ENCODE results near the gene ZFP2. TPM values are rescaled to one million over a fixed set of nuclear protein-coding genes. Genes with fewer than 3 reads are reported as not detected.
A peak's percentile ranks its signal among the peaks of the same experiment; 100 is the strongest.

ZFP2 gene
- total RNA-seq, 1 donor from 2014 or later = 0.48 TPM

- no peak overlapping the region for H3K4me3 Mint-ChIP-seq (ENCODE audit: unreplicated experiment)
- FAIRE-seq (peak; percentile 50), DNase-seq (ENCODE audit: low read depth) (no peak)
- TF ChIP-seq, protein P1, sequence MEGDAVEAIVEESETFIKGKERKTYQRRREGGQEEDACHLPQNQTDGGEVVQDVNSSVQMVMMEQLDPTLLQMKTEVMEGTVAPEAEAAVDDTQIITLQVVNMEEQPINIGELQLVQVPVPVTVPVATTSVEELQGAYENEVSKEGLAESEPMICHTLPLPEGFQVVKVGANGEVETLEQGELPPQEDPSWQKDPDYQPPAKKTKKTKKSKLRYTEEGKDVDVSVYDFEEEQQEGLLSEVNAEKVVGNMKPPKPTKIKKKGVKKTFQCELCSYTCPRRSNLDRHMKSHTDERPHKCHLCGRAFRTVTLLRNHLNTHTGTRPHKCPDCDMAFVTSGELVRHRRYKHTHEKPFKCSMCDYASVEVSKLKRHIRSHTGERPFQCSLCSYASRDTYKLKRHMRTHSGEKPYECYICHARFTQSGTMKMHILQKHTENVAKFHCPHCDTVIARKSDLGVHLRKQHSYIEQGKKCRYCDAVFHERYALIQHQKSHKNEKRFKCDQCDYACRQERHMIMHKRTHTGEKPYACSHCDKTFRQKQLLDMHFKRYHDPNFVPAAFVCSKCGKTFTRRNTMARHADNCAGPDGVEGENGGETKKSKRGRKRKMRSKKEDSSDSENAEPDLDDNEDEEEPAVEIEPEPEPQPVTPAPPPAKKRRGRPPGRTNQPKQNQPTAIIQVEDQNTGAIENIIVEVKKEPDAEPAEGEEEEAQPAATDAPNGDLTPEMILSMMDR (IDR thresholded peaks at IDR 0.05; ENCODE audit: insufficient read depth, low read depth, low read length) = no peak
- no peak for TF ChIP-seq EZH2 (IDR thresholded peaks at IDR 0.05; ENCODE audit: insufficient read depth, low read length)
- H3K4me2 ChIP-seq (ENCODE audit: low read length) = no peak overlapping the region
- no peaks in the 10 kb centered on the region for H3K27me3 ChIP-seq (ENCODE audit: insufficient read depth, low read length)
- peaks cover 45% of the 10 kb centered on the region for H3K9me3 ChIP-seq (ENCODE audit: insufficient read depth, low read depth, low read length)
- no peak overlapping the region for H2AFZ ChIP-seq (ENCODE audit: low read depth, low read length)
- H3K36me3 ChIP-seq (ENCODE audit: insufficient read depth, low read length) = peaks cover 21% of the 10 kb centered on the region
- no peaks in the 10 kb centered on the region for H3K27me3 Mint-ChIP-seq (ENCODE audit: low read depth, unreplicated experiment)
- no peaks in the 10 kb centered on the region for H3K79me2 ChIP-seq (ENCODE audit: insufficient read depth, low read length)
- H3K36me3 Mint-ChIP-seq (ENCODE audit: low read depth, unreplicated experiment) = peaks cover 77% of the 10 kb centered on the region
- H3K9me3 Mint-ChIP-seq (ENCODE audit: unreplicated experiment) = peaks cover 67% of the 10 kb centered on the region
- H3K4me1 Mint-ChIP-seq (ENCODE audit: low read depth, unreplicated experiment) = no peaks in the 10 kb centered on the region
- H4K20me1 ChIP-seq (ENCODE audit: insufficient read depth, low read length) = no peaks in the 10 kb centered on the region
- no peak overlapping the region for H3K27ac ChIP-seq (ENCODE audit: low read depth, low read length)
- H3K27ac Mint-ChIP-seq (ENCODE audit: unreplicated experiment) = no peak overlapping the region
- no peaks in the 10 kb centered on the region for H3K4me1 ChIP-seq (ENCODE audit: insufficient read depth, low read length)
- no peak overlapping the region for H3K9ac ChIP-seq (ENCODE audit: low read length)
- no peak overlapping the region for H3K4me3 ChIP-seq (ENCODE audit: insufficient read depth, low read depth, low read length)
Measured at GRCh38 chr5:178883815-178884430, 11.8 kb upstream of the ZFP2 start.

GRCh38 chr5:178899289-178899688 lies 3.6 kb downstream of the ZFP2 start:
- peaks cover 2% of the 10 kb centered on the region for H3K9me3 ChIP-seq (ENCODE audit: insufficient read depth, low read depth, low read length)
- no peak overlapping the region for H3K9ac ChIP-seq (ENCODE audit: low read length)
- Mint-ChIP-seq H3K36me3 (ENCODE audit: low read depth, unreplicated experiment) (peaks cover 15% of the 10 kb centered on the region), H3K4me3 (ENCODE audit: unreplicated experiment) (no peak overlapping the region), H3K9me3 (ENCODE audit: unreplicated experiment) (peaks cover 20% of the 10 kb centered on the region), H3K4me1 (ENCODE audit: low read depth, unreplicated experiment) (no peaks in the 10 kb centered on the region), H3K27ac (ENCODE audit: unreplicated experiment) (no peak overlapping the region), H3K27me3 (ENCODE audit: low read depth, unreplicated experiment) (no peaks in the 10 kb centered on the region)
- H3K4me3 ChIP-seq (ENCODE audit: insufficient read depth, low read depth, low read length) = no peak overlapping the region
- H3K79me2 ChIP-seq (ENCODE audit: insufficient read depth, low read length) = no peaks in the 10 kb centered on the region
- H3K27me3 ChIP-seq (ENCODE audit: insufficient read depth, low read length) = no peaks in the 10 kb centered on the region
- no peak overlapping the region for H3K27ac ChIP-seq (ENCODE audit: low read depth, low read length)
- no peak overlapping the region for H2AFZ ChIP-seq (ENCODE audit: low read depth, low read length)
- FAIRE-seq (no peak), DNase-seq (ENCODE audit: low read depth) (no peak)
- H3K36me3 ChIP-seq (ENCODE audit: insufficient read depth, low read length) = no peaks in the 10 kb centered on the region
- H4K20me1 ChIP-seq (ENCODE audit: insufficient read depth, low read length) = no peaks in the 10 kb centered on the region
- peaks cover 3% of the 10 kb centered on the region for H3K4me1 ChIP-seq (ENCODE audit: insufficient read depth, low read length)
- no peak overlapping the region for H3K4me2 ChIP-seq (ENCODE audit: low read length)
- TF ChIP-seq, protein P1 (IDR thresholded peaks at IDR 0.05; ENCODE audit: insufficient read depth, low read depth, low read length) = no peak
- TF ChIP-seq EZH2 (IDR thresholded peaks at IDR 0.05; ENCODE audit: insufficient read depth, low read length) = no peak

- Histone ChIP-seq H3K4me2 (ENCODE audit: low read length) (no peak overlapping the region), H3K27me3 (ENCODE audit: insufficient read depth, low read length) (no peaks in the 10 kb centered on the region), H4K20me1 (ENCODE audit: insufficient read depth, low read length) (no peaks in the 10 kb centered on the region), H2AFZ (ENCODE audit: low read depth, low read length) (no peak overlapping the region), H3K79me2 (ENCODE audit: insufficient read depth, low read length) (no peaks in the 10 kb centered on the region), H3K9me3 (ENCODE audit: insufficient read depth, low read depth, low read length) (peaks cover 9% of the 10 kb centered on the region), H3K9ac (ENCODE audit: low read length) (no peak overlapping the region), H3K4me3 (ENCODE audit: insufficient read depth, low read depth, low read length) (no peak overlapping the region), H3K27ac (ENCODE audit: low read depth, low read length) (no peak overlapping the region), H3K36me3 (ENCODE audit: insufficient read depth, low read length) (no peaks in the 10 kb centered on the region), H3K4me1 (ENCODE audit: insufficient read depth, low read length) (no peaks in the 10 kb centered on the region)
- no peak for TF ChIP-seq EZH2 (IDR thresholded peaks at IDR 0.05; ENCODE audit: insufficient read depth, low read length)
- TF ChIP-seq, protein P1 (IDR thresholded peaks at IDR 0.05; ENCODE audit: insufficient read depth, low read depth, low read length) = no peak
- Mint-ChIP-seq H3K36me3 (ENCODE audit: low read depth, unreplicated experiment) (peaks cover 20% of the 10 kb centered on the region), H3K27me3 (ENCODE audit: low read depth, unreplicated experiment) (no peaks in the 10 kb centered on the region), H3K4me3 (ENCODE audit: unreplicated experiment) (no peak overlapping the region), H3K27ac (ENCODE audit: unreplicated experiment) (no peak overlapping the region), H3K4me1 (ENCODE audit: low read depth, unreplicated experiment) (no peaks in the 10 kb centered on the region), H3K9me3 (ENCODE audit: unreplicated experiment) (peaks cover 30% of the 10 kb centered on the region)
- FAIRE-seq = no peak
- no peak for DNase-seq (ENCODE audit: low read depth)
Measured at GRCh38 chr5:178902849-178903248, 7.1 kb downstream of the ZFP2 start.
